Measurements from ENCODE around the gene OR2L3.
"Not testable (repeated sequence)": the region's sequence is repeated elsewhere in the genome, so short reads cannot be mapped to it uniquely, and the experiment has no call there.

OR2L3 gene, protein sequence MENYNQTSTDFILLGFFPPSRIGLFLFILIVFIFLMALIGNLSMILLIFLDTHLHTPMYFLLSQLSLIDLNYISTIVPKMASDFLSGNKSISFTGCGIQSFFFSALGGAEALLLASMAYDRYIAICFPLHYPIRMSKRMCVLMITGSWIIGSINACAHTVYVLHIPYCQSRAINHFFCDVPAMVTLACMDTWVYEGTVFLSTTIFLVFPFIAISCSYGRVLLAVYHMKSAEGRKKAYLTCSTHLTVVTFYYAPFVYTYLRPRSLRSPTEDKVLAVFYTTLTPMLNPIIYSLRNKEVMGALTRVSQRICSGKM

DNA sequence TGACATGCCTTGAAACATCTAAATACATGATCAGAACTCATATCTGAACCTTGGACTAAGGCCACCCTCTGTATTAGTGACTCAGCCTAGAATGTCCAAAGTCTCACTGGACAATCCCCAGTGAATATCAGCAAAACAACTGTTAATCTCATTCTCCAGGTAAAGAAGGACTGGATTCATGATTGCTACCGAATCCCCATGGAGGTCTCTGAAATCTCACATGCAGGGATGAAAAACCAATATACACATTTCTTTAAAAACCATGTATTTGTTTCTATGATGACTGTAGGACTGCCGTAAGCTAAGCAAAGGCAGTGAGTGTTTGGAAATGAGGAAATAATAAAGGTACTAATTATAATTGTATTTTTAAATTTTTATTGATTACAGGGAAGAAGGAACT, at the start of gene OR2L3:
OR2L3 (plus strand) TSS at position 301 of the 400 bp plus-strand sequence. CDS start 13,846 bp downstream, outside the sequence.
- no peak for DNase-seq (ENCODE audit: low read depth in 2 of 2)

GRCh38 chr1:247998811-247999210, 47.8 kb upstream of the OR2L3 start:
- no peak for DNase-seq (ENCODE audit: low read depth in 2 of 2)

GRCh38 chr1:248000169-248000568, 46.5 kb upstream of the OR2L3 start:
- DNase-seq (ENCODE audit: low read depth in 2 of 2), result no peak

GRCh38 chr1:248007778-248008177, 38.9 kb upstream of the OR2L3 start:
- no peak for DNase-seq (ENCODE audit: low read depth in 2 of 2)

DNA sequence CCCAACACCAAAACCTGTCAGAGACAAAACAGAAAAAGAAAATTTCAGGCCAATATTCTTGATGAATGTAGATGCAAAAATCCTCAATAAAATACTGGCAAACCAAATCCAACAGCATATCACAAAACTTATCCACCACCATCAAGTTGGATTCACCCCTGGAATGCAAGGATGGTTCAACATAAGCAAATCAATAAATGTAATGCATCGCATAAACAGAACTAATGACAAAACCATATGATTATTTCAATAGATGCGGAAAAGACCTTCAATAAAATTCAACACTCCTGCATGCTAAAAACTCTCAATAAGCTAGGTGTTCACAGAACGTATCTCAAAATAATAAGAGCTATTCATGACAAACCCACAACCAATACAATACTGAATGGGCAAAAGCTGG, 37.0 kb upstream of the OR2L3 start:
- DNase-seq (ENCODE audit: low read depth in 2 of 2), result no peak

GRCh38 chr1:248013229-248013710, 33.4 kb upstream of the OR2L3 start, which contains the start of gene OR2L5:
OR2L5 (plus strand) TSS chr1:248013660; CDS start chr1:248021948, 8,288 bp downstream.
- no peak for DNase-seq (ENCODE audit: low read depth in 2 of 2)

- no peak for DNase-seq (ENCODE audit: low read depth in 2 of 2)
Measured at GRCh38 chr1:248015803-248016202, 30.8 kb upstream of the OR2L3 start.

DNA sequence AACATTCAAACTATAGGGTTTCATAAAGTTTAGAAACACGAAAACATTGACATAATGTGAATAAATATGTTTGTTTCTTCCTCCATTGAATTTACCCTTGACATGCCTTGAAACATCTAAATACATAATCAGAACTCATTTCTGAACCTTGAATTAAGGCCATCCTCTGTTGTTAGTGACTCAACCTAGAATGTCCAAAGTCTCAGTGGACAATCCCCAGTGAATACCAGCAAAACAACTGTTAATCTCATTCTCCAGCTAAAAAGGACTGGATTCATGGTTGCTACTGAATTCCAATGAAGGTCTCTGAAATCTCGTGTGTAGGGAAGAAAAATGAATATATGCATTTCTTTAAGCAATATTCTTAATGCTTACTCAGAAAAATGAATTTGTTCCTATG, 16.9 kb upstream of the OR2L3 start, which contains the start of gene OR2L2:
OR2L2 (plus strand) TSS at position 301 of the 400 bp plus-strand sequence. CDS start 8,198 bp downstream, outside the sequence.
- no peak for DNase-seq (ENCODE audit: low read depth in 2 of 2)

GRCh38 chr1:248045209-248045608, 1.4 kb upstream of the OR2L3 start:
- DNase-seq (ENCODE audit: low read depth in 2 of 2), result no peak

DNA sequence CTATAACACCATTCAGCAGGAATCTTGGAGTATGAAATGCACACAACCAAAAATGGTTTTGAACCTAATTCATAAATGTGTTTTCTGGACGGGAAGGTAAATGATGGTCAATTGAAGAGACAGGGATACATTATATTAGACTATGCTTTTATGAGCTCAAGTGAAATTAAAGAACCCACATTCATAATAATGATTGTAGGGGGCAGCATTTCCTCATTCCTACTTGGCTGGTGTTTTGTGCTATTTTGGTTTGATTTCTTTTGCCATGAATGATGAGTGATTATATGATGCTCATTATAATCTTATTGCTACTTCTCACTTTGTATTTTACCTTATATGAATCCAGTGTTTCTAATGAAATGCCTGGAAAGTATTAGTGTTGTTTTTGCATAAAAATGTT, 372 bp downstream of the OR2L3 start:
- no peak for DNase-seq (ENCODE audit: low read depth in 2 of 2)

GRCh38 chr1:248054671-248055070, 8.0 kb downstream of the OR2L3 start:
- no peak for DNase-seq (ENCODE audit: low read depth in 2 of 2)

DNA sequence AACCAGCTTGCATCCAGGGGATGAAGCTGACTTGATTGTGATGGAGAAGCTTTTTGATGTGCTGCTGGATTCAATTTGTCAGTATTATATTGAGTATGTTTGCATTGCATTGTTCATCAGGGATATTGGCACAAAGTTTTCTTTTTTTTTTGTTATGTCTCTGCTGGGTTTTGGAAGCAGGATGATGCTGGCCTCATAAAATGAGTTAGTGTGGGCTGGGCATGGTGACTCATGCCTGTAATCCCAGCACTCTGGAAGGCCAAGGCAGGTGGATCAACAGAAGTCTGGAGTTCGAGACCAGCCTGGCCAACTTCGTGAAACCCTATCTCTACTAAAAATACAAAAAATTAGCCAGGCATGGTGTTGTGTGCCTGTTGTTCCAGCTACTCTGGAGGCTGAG, 8.6 kb downstream of the OR2L3 start:
- DNase-seq (ENCODE audit: low read depth in 2 of 2), result no peak

DNA sequence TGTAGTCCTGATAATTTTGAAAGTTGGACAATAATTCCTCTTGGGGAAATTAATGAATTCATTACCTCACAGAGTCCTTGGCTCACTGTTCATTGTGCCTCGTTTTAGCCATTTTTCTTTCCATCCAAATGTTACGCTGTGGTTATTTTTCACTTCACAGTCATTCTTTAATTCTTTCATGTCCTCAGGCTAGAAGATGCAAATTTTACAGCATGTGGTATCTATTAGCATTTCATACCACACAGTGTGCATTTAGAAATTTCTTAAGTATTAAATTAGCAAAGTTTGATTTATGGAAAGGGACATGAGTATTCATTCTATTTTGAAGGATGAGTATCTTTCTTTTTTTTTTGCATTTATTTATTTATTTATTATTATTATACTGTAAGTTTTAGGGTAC, 18.4 kb downstream of the OR2L3 start:
- no peak for DNase-seq (ENCODE audit: low read depth in 2 of 2)

DNA sequence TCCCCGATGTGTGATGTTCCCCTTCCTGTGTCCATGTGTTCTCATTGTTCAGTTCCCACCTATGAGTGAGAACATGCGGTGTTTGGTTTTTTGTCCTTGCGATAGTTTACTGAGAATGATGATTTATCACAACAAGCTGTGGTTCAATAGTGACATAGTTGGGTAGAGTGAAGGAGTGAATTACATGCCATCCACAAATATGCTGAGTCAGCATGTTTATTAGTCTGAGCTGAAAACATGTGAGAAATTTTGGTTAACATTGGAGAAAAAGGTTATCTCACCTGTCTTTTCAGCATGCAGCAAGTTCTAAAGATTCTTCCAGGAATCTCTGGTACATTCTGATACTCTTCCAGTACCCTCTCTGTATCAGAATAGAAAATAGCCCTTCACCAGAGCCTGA, 19.0 kb downstream of the OR2L3 start:
- DNase-seq (ENCODE audit: low read depth in 2 of 2), result no peak

DNA sequence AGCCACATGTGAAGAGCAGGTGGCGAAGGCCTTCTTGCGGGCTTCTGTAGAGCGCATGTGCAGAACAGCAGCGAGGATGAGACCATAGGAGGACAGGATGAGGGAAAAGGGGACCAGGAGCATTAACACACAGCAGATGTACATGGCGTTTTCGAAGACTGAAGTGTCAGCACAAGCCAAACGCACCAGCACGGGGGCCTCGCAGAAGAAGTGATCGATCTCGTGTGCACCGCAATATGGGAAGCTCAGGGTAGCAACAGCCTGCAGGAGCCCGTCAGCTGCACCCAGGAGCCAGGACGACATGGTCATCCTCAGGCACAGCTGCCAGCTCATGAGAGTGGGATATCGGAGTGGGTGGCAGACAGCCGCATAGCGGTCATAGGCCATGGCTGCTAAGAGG, 37.2 kb downstream of the OR2L3 start:
- not testable (repeated sequence) for DNase-seq (ENCODE audit: low read depth in 2 of 2)

DNA sequence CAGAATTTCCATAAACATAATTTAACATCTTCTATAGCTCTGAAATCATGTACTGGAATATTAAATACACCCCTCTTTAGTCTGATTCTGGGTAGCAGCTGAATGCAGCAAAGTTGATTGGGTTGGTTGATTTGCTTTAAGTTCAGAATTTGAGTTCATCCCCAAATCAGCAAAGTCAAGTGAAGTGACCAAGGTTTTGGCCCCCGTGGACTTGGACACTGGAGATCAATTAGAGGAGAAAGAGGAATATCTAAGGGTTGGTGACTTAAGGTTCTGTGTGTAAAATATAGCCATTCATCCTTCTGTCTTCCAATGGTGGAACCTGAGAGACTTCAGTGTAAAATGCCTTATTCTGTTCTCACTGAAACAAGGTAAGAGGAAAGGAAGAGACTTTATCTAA, 48.2 kb downstream of the OR2L3 start, which contains the start of gene OR2L13:
OR2L13 (plus strand) TSS at position 301 of the 400 bp plus-strand sequence. CDS start 4,192 bp downstream, outside the sequence.
- no peak for DNase-seq (ENCODE audit: low read depth in 2 of 2)

- no peak for DNase-seq (ENCODE audit: low read depth in 2 of 2)
Measured at GRCh38 chr1:248098529-248098928, 51.9 kb downstream of the OR2L3 start.

DNA sequence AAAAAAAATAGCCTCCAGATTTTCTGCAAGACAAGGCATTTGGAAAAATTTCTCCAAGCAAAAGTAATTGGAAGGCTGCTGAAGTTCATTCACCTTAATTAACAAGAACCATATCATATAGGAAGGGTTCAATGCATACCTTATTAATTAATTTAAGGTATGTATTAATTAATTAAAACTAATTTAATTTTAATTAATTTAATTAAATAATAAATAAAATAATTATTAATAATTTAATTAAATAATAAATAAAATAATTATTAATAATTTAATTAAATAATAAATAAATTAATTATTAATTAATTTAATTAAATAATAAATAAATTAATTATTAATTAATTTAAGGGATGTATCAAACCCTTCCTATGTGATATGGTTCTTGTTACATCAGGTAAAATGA, 56.2 kb downstream of the OR2L3 start:
- no peak for DNase-seq (ENCODE audit: low read depth in 2 of 2)

DNA sequence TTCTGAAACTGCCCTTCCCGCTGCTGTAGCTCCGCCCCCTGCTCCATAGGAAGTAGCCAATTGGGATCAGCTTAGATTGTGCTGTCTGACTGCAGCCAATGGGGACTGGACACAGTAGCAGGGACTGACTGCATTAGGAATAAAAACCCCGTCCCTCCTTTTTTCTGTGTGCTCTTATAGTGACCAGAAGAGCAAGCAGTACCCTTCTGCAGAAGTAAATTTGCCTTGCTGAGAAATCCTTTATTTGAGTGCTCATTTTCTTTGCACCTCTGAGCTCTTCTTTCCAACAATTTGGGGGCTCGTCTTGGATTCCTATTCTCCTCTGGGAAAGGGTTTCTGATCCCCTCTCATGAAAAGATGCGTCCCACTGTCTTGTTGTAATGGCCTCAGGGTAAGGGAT, 64.5 kb downstream of the OR2L3 start:
- no peak for DNase-seq (ENCODE audit: low read depth in 2 of 2)
